Liver (tissue), 9 donors: Measurements from ENCODE around the gene IKBIP. TPM values are rescaled to one million over a fixed set of nuclear protein-coding genes. Genes with fewer than 3 reads are reported as not detected.

Source experiments
- DNase-seq: peaks from one replicate; pipeline ENCODE4 v3.0.0-alpha.2; 2017; ENCODE audit warnings: low spot score
- H3K27ac ChIP-seq, 2 donors: one replicate each; pipeline ENCODE4 v1.7.0; 2013; ENCODE audit warnings: inconsistent platforms in 2 of 2, low read length in 2 of 2, control low read depth in 1 of 2, low read depth in 1 of 2, mild to moderate bottlenecking in 1 of 2
- H3K27me3 ChIP-seq, 4 donors: one replicate each; pipeline versions ENCODE4 v1.6.1 to v1.7.0; 2013; ENCODE audit warnings: low read length in 3 of 4, inconsistent platforms in 1 of 4, mild to moderate bottlenecking in 1 of 4, moderate library complexity in 1 of 4; ENCODE audit not compliant: control insufficient read depth in 4 of 4, insufficient read depth in 4 of 4
- H3K36me3 ChIP-seq, 4 donors: one replicate each; pipeline versions ENCODE4 v1.6.1 to v1.7.0; 2013; ENCODE audit warnings: low read length in 3 of 4, mild to moderate bottlenecking in 3 of 4, low read depth in 1 of 4, moderate library complexity in 1 of 4; ENCODE audit not compliant: control insufficient read depth in 4 of 4, insufficient read depth in 3 of 4
- H3K4me1 ChIP-seq, 4 donors: one replicate each; pipeline versions ENCODE4 v1.6.1 to v1.7.0; 2013; ENCODE audit warnings: low read length in 3 of 4, mild to moderate bottlenecking in 3 of 4, moderate library complexity in 1 of 4; ENCODE audit not compliant: control insufficient read depth in 4 of 4, insufficient read depth in 4 of 4
- H3K4me3 ChIP-seq, 3 donors: one replicate each; pipeline versions ENCODE4 v1.6.1 to v1.7.0; 2013; ENCODE audit warnings: low read length in 3 of 3, control low read depth in 1 of 3, low read depth in 1 of 3, mild to moderate bottlenecking in 1 of 3
- H3K9ac ChIP-seq, 2 donors: one replicate each; pipeline ENCODE4 v1.7.0; 2013; ENCODE audit warnings: low read length in 2 of 2, mild to moderate bottlenecking in 2 of 2, moderate library complexity in 2 of 2, control low read depth in 1 of 2, low read depth in 1 of 2
- H3K9me3 ChIP-seq, 4 donors: one replicate each; pipeline versions ENCODE4 v1.6.1 to v1.7.0; 2013; ENCODE audit warnings: low read length in 3 of 4; ENCODE audit not compliant: control insufficient read depth in 4 of 4
- ATF3 ChIP-seq: IDR thresholded peaks from 2 replicates; pipeline ENCODE4 v1.6.1; 2016; ENCODE audit warnings: antibody characterized with exemption
- CTCF ChIP-seq: fragments of 150-350 bp; IDR thresholded peaks from 2 replicates; pipeline ENCODE4 v1.5.1; 2017; ENCODE audit warnings: improper control_type of control experiment, low read depth, low read length; ENCODE audit not compliant: missing input control
- EGR1 ChIP-seq, 2 donors: IDR thresholded peaks; 2 replicates each; pipeline ENCODE4 v1.6.1; 2016 to 2018; ENCODE audit warnings: antibody characterized with exemption in 2 of 2, low read depth in 2 of 2
- FOXA1 ChIP-seq: IDR thresholded peaks from 2 replicates; pipeline ENCODE4 v1.6.1; 2016; ENCODE audit warnings: antibody characterized with exemption
- FOXA2 ChIP-seq: IDR thresholded peaks from 2 replicates; pipeline ENCODE4 v1.6.1; 2016; ENCODE audit warnings: antibody characterized with exemption
- GABPA ChIP-seq, 2 donors: IDR thresholded peaks in 1 of 2; conservative IDR thresholded peaks in 1 of 2; 2 replicates each; pipeline ENCODE4 v1.6.1; 2016; ENCODE audit warnings: antibody characterized with exemption in 2 of 2, mild to moderate bottlenecking in 1 of 2, moderate library complexity in 1 of 2
- HNF4A ChIP-seq, 2 donors: conservative IDR thresholded peaks; 2 replicates each; pipeline ENCODE4 v1.6.1; 2016; ENCODE audit warnings: antibody characterized with exemption in 2 of 2, mild to moderate bottlenecking in 2 of 2
- HNF4G ChIP-seq: IDR thresholded peaks from 2 replicates; pipeline ENCODE4 v1.6.1; 2016; ENCODE audit warnings: antibody characterized with exemption
- JUND ChIP-seq, 2 donors: IDR thresholded peaks; 2 replicates each; pipeline ENCODE4 v1.6.1; 2016; ENCODE audit warnings: antibody characterized with exemption in 2 of 2
- MAX ChIP-seq: IDR thresholded peaks from 2 replicates; pipeline ENCODE4 v1.6.1; 2016; ENCODE audit warnings: antibody characterized with exemption
- NR2F2 ChIP-seq: IDR thresholded peaks from 2 replicates; pipeline ENCODE4 v1.6.1; 2016; ENCODE audit warnings: antibody characterized with exemption
- RAD21 ChIP-seq, 2 donors: IDR thresholded peaks; 2 replicates each; pipeline ENCODE4 v1.6.1; 2016; ENCODE audit warnings: antibody characterized with exemption in 2 of 2, mild to moderate bottlenecking in 2 of 2
- REST ChIP-seq: IDR thresholded peaks from 2 replicates; pipeline ENCODE4 v1.6.1; 2016; ENCODE audit warnings: antibody characterized with exemption, mild to moderate bottlenecking
- RXRA ChIP-seq, 2 donors: IDR thresholded peaks; 2 replicates each; pipeline ENCODE4 v1.6.1; 2017 to 2018; ENCODE audit warnings: antibody characterized with exemption in 2 of 2, mild to moderate bottlenecking in 1 of 2
- TAF1 ChIP-seq: conservative IDR thresholded peaks from 2 replicates; pipeline ENCODE4 v1.6.1; 2016; ENCODE audit warnings: antibody characterized with exemption, mild to moderate bottlenecking
- YY1 ChIP-seq: IDR thresholded peaks from 2 replicates; pipeline ENCODE4 v1.6.1; 2016; ENCODE audit warnings: antibody characterized with exemption, mild to moderate bottlenecking
- ZBTB33 ChIP-seq: IDR thresholded peaks from 2 replicates; pipeline ENCODE4 v1.6.1; 2016; ENCODE audit warnings: antibody characterized with exemption
- WGBS: extraction: QIAGEN DNeasy Blood & Tissue Kit; methylation state at CpG from one replicate; pipeline ENCODE4 v1.1.7; 2013; 5-methylcytosine and 5-hydroxymethylcytosine counted together
- polyA plus RNA-seq, 2 donors: library from polyadenylated mRNA; stranded (reverse) in 1 of 2; unstranded in 1 of 2; fragments of 200-250 nt in 1 of 2; fragments of >200 nt in 1 of 2; fragmentation: Nextera tagmentation in 1 of 2; extraction: Ambion mirVana in 1 of 2; gene quantifications; one replicate each; pipeline versions ENCODE4 v1.2.1 to v1.2.3, GENCODE V29; 2013 to 2015
- total RNA-seq, 2 donors: library from RNA; depleted of rRNA; stranded (reverse); fragments of >200 nt; gene quantifications; one replicate each; pipeline ENCODE4 v1.2.3, GENCODE V29; 2014
- donor health status: healthy.
- donor health status: healthy.
- donor health status: healthy.
- donor health status: healthy.
- donor health status: healthy.

IKBIP gene
- total and polyA plus RNA-seq, 4 donors = 4.7 to 10.5 (median 6.3) TPM

- TF ChIP-seq CTCF = no peak
- no peak for TF ChIP-seq TAF1
- no peak for TF ChIP-seq MAX
- no peak for TF ChIP-seq HNF4G
Measured at GRCh38 chr12:98646294-98647090, 1.9 kb upstream of the IKBIP start (continued).

- WGBS = under 1% methylated on average over 24 of the region's 24 CpGs
- H3K9me3 ChIP-seq = no peaks in the 10 kb centered on the region
- peaks cover 0 to 18% (median 10%) of the 10 kb centered on the region in 4 donors for H3K4me1 ChIP-seq
- H3K27ac ChIP-seq = peak overlapping the region; percentile 85 to 89
- peak overlapping the region; percentile 90 to 97 (median 95) for H3K4me3 ChIP-seq
- H3K27me3 ChIP-seq = no peaks in the 10 kb centered on the region
- peak overlapping the region; percentile 66 to 72 for H3K9ac ChIP-seq
- TF ChIP-seq RAD21 (IDR thresholded peaks at IDR 0.05) (no peak), JUND (IDR thresholded peaks at IDR 0.05) (no peak), TAF1 (no peak), EGR1 (IDR thresholded peaks at IDR 0.05; ENCODE audit: low read depth in 2 of 2) (no peak), ATF3 (no peak), FOXA2 (no peak), FOXA1 (no peak), MAX (no peak), GABPA (IDR thresholded peaks at IDR 0.05 in 1 of 2, conservative IDR thresholded peaks at IDR 0.05 in 1 of 2) (no peak), HNF4G (no peak), HNF4A (conservative IDR thresholded peaks at IDR 0.05) (no peak), YY1 (no peak), REST (no peak), RXRA (IDR thresholded peaks at IDR 0.05) (no peak), ZBTB33 (no peak), NR2F2 (no peak), CTCF (no peak)
- DNase-seq = peak; percentile 40
- H3K36me3 ChIP-seq = peaks cover 2 to 10% (median 8%) of the 10 kb centered on the region in 4 donors
Measured at GRCh38 chr12:98645572-98646067, 1.0 kb upstream of the IKBIP start.
